Glutamatergic neuron (in vitro differentiated cells): Measurements from ENCODE around the gene TIMP2. TPM values are rescaled to one million over a fixed set of nuclear protein-coding genes. Genes with fewer than 3 reads are reported as not detected.

Experiments
- DNase-seq: peaks from one replicate; pipeline ENCODE4 v3.0.0; 2022
- H3K27ac Mint-ChIP-seq: one replicate; pipeline ENCODE4 v1.8.0; 2020; ENCODE audit warnings: mild to moderate bottlenecking, mixed read lengths, inconsistent platforms; ENCODE audit not compliant: unreplicated experiment
- H3K27me3 Mint-ChIP-seq: one replicate; pipeline ENCODE4 v1.8.0; 2020; ENCODE audit warnings: mild to moderate bottlenecking, moderate library complexity, mixed read lengths, inconsistent platforms; ENCODE audit not compliant: unreplicated experiment
- H3K36me3 Mint-ChIP-seq: one replicate; pipeline ENCODE4 v1.8.0; 2020; ENCODE audit warnings: mild to moderate bottlenecking, mixed read lengths, inconsistent platforms; ENCODE audit not compliant: unreplicated experiment
- H3K4me1 Mint-ChIP-seq: one replicate; pipeline ENCODE4 v1.8.0; 2020; ENCODE audit warnings: mild to moderate bottlenecking, low read depth, mixed read lengths, inconsistent platforms; ENCODE audit not compliant: unreplicated experiment
- H3K4me3 Mint-ChIP-seq: one replicate; pipeline ENCODE4 v1.8.0; 2020; ENCODE audit warnings: mild to moderate bottlenecking, mixed read lengths, inconsistent platforms; ENCODE audit not compliant: unreplicated experiment
- H3K9me3 Mint-ChIP-seq: one replicate; pipeline ENCODE4 v1.8.0; 2020; ENCODE audit warnings: mild to moderate bottlenecking, moderate library complexity, mixed read lengths, inconsistent platforms; ENCODE audit not compliant: unreplicated experiment
- CTCF ChIP-seq: fragments of 200-600 bp; sonication (generic); IDR thresholded peaks from one replicate; pipeline ENCODE4 v1.5.0; 2021; ENCODE audit not compliant: partially characterized antibody, unreplicated experiment
- total RNA-seq: library from RNA; stranded (reverse); fragmentation: NEBNext Ultra II Directional; extraction: Animal tissue kit (Norgen Biotek cat#: 25700); gene quantifications from one replicate; pipeline ENCODE4 v1.2.1, GENCODE V29; 2021; ENCODE audit not compliant: unreplicated experiment

The TIMP2 gene
- total RNA-seq, 1 donor from 2014 or later: 121 TPM

- Mint-ChIP-seq H3K36me3 (no peaks in the 10 kb centered on the region), H3K27ac (no peak overlapping the region), H3K9me3 (peaks cover 6% of the 10 kb centered on the region), H3K4me3 (no peak overlapping the region), H3K4me1 (peaks cover 21% of the 10 kb centered on the region), H3K27me3 (peaks cover 8% of the 10 kb centered on the region)
- TF ChIP-seq CTCF: no peak
- DNase-seq: no peak
These were observed 12.4 kb upstream of the TIMP2 start for GRCh38 chr17:78937561-78937960.

GRCh38 chr17:78935419-78936323 lies 10.5 kb upstream of the TIMP2 start:
- peaks cover 21% of the 10 kb centered on the region for H3K4me1 Mint-ChIP-seq
- peaks cover 8% of the 10 kb centered on the region for H3K27me3 Mint-ChIP-seq
- no peak for DNase-seq
- no peak for TF ChIP-seq CTCF
- peak overlapping the region; percentile 71 for H3K4me3 Mint-ChIP-seq
- H3K9me3 Mint-ChIP-seq: peaks cover 6% of the 10 kb centered on the region
- H3K27ac Mint-ChIP-seq: peak overlapping the region; percentile 77
- no peaks in the 10 kb centered on the region for H3K36me3 Mint-ChIP-seq

- Mint-ChIP-seq H3K9me3 (peaks cover 6% of the 10 kb centered on the region), H3K4me3 (peak overlapping the region; percentile 57), H3K27me3 (peaks cover 7% of the 10 kb centered on the region), H3K36me3 (no peaks in the 10 kb centered on the region), H3K4me1 (peaks cover 21% of the 10 kb centered on the region), H3K27ac (peak overlapping the region; percentile 84)
- DNase-seq: no peak
- TF ChIP-seq CTCF: no peak
These were observed 9.7 kb upstream of the TIMP2 start for GRCh38 chr17:78934681-78935418.

- H3K27me3 Mint-ChIP-seq: peaks cover 8% of the 10 kb centered on the region
- H3K4me1 Mint-ChIP-seq: peaks cover 21% of the 10 kb centered on the region
- TF ChIP-seq CTCF: no peak
- peak overlapping the region; percentile 84 for H3K27ac Mint-ChIP-seq
- peak overlapping the region; percentile 57 for H3K4me3 Mint-ChIP-seq
- H3K36me3 Mint-ChIP-seq: no peaks in the 10 kb centered on the region
- peaks cover 3% of the 10 kb centered on the region for H3K9me3 Mint-ChIP-seq
- peak; percentile 78 for DNase-seq
These were observed 8.9 kb upstream of the TIMP2 start for GRCh38 chr17:78933959-78934568.
